NCI-H1092 (cell line): ENCODE results near the gene ZFP30.
"Not testable (repeated sequence)": the region's sequence is repeated elsewhere in the genome, so short reads cannot be mapped to it uniquely, and the experiment has no call there.

Experiments
- DNase-seq: peaks from one replicate; lab custom pipeline; 2025; lab: John Stamatoyannopoulos, UW

Gene ZFP30

GRCh38 chr19:37655301-37655688 is at the start of gene ZFP30:
TSS of gene ZFP30 (minus strand) at chr19:37655465. CDS start at chr19:37647822, 7,643 bp downstream.
- DNase-seq, result peak; percentile 74

GRCh38 chr19:37699057-37699456 is 43.8 kb upstream of the ZFP30 start:
- no peak for DNase-seq

- DNase-seq, result no peak
Measured at GRCh38 chr19:37698216-37698615, 43.0 kb upstream of the ZFP30 start.

GRCh38 chr19:37695144-37695899 is 40.1 kb upstream of the ZFP30 start:
- DNase-seq, result no peak

GRCh38 chr19:37692956-37693620 is 37.8 kb upstream of the ZFP30 start:
- no peak for DNase-seq

GRCh38 chr19:37691881-37692504 is 36.7 kb upstream of the ZFP30 start:
- peak; percentile 56 for DNase-seq

GRCh38 chr19:37683520-37683919 is 28.3 kb upstream of the ZFP30 start:
- no peak for DNase-seq

GRCh38 chr19:37669450-37669914 is 14.2 kb upstream of the ZFP30 start:
- no peak for DNase-seq

- not testable (repeated sequence) for DNase-seq
Measured at GRCh38 chr19:37657157-37657556, 1.9 kb upstream of the ZFP30 start.

- DNase-seq, result peak; percentile 78
Measured at GRCh38 chr19:37655689-37656371, 565 bp upstream of the ZFP30 start.

GRCh38 chr19:37654629-37655300 is 500 bp downstream of the ZFP30 start:
- DNase-seq, result peak; percentile 35

GRCh38 chr19:37654118-37654517 is 1.1 kb downstream of the ZFP30 start:
- DNase-seq, result no peak

- no peak for DNase-seq
Measured at GRCh38 chr19:37635076-37636056, 19.9 kb downstream of the ZFP30 start.

GRCh38 chr19:37594982-37595382 is 60.3 kb downstream of the ZFP30 start:
- DNase-seq, result peak; percentile 5

- DNase-seq, result peak; percentile 86
Measured at GRCh38 chr19:37594304-37594981, 60.8 kb downstream of the ZFP30 start, which contains the start of the genes ZNF540 and ZNF571. TSS of gene ZNF540 (plus strand) at chr19:37594876. CDS start at chr19:37598448, 3,572 bp downstream. TSS of gene ZNF571 (minus strand) at chr19:37594792. CDS start at chr19:37586676, 8,116 bp downstream.

- DNase-seq, result no peak
Measured at GRCh38 chr19:37593996-37594303, 61.3 kb downstream of the ZFP30 start.

GRCh38 chr19:37583340-37583739 is 71.9 kb downstream of the ZFP30 start:
- no peak for DNase-seq

GRCh38 chr19:37572203-37572602 is 83.1 kb downstream of the ZFP30 start:
- no peak for DNase-seq

- no peak for DNase-seq
Measured at GRCh38 chr19:37565370-37565669, 89.9 kb downstream of the ZFP30 start.
